GM21390 (cell line): Measurements from ENCODE around the gene SH3D19.
"Not testable (repeated sequence)": the region's sequence is repeated elsewhere in the genome, so short reads cannot be mapped to it uniquely, and the experiment has no call there.

ENCODE experiments used
- ATAC-seq: cut with Tn5 transposase; IDR thresholded peaks from one replicate; pipeline ENCODE4 v1.9.1; 2021; ENCODE audit not compliant: unreplicated experiment

SH3D19 gene

GRCh38 chr4:151322161-151322560, 3.2 kb downstream of the SH3D19 start:
- ATAC-seq, result not testable (repeated sequence)

GRCh38 chr4:151321586-151321985, 3.8 kb downstream of the SH3D19 start:
- no peak for ATAC-seq

- no peak for ATAC-seq
Measured at GRCh38 chr4:151319490-151319889, 5.9 kb downstream of the SH3D19 start.

- ATAC-seq, result no peak
Measured at GRCh38 chr4:151318307-151319006, 6.9 kb downstream of the SH3D19 start.

GRCh38 chr4:151316645-151317044, 8.8 kb downstream of the SH3D19 start:
- ATAC-seq, result no peak

- no peak for ATAC-seq
Measured at GRCh38 chr4:151315212-151315886, 10.1 kb downstream of the SH3D19 start.

- ATAC-seq, result no peak
Measured at GRCh38 chr4:151314479-151314878, 10.9 kb downstream of the SH3D19 start.

GRCh38 chr4:151314010-151314355, 11.4 kb downstream of the SH3D19 start:
- ATAC-seq, result no peak

- no peak for ATAC-seq
Measured at GRCh38 chr4:151313306-151314009, 11.9 kb downstream of the SH3D19 start.

- no peak for ATAC-seq
Measured at GRCh38 chr4:151310124-151310728, 15.2 kb downstream of the SH3D19 start.

- peak; percentile 93 for ATAC-seq
Measured at GRCh38 chr4:151304755-151305154, 20.6 kb downstream of the SH3D19 start.

- no peak for ATAC-seq
Measured at GRCh38 chr4:151304226-151304625, 21.2 kb downstream of the SH3D19 start.

GRCh38 chr4:151302432-151302831, 23.0 kb downstream of the SH3D19 start:
- ATAC-seq, result no peak

- no peak for ATAC-seq
Measured at GRCh38 chr4:151297170-151297569, 28.2 kb downstream of the SH3D19 start.

- ATAC-seq, result no peak
Measured at GRCh38 chr4:151296227-151296626, 29.2 kb downstream of the SH3D19 start.

GRCh38 chr4:151294833-151295496, 30.4 kb downstream of the SH3D19 start:
- no peak for ATAC-seq

- no peak for ATAC-seq
Measured at GRCh38 chr4:151292038-151292437, 33.4 kb downstream of the SH3D19 start.

GRCh38 chr4:151291485-151291884, 33.9 kb downstream of the SH3D19 start:
- no peak for ATAC-seq

GRCh38 chr4:151287409-151287808, 38.0 kb downstream of the SH3D19 start:
- no peak for ATAC-seq

- no peak for ATAC-seq
Measured at GRCh38 chr4:151284534-151285245, 40.7 kb downstream of the SH3D19 start.
